ENCODE results near the gene THRB. TPM values are rescaled to one million over a fixed set of nuclear protein-coding genes. Genes with fewer than 3 reads are reported as not detected.

Gene THRB
- total RNA-seq, 4 donors from 2014 or later: 3.7 to 11.3 (median 6.1) TPM

- Histone ChIP-seq H3K36me3 (no peaks in the 10 kb centered on the region), H3K9me3 (no peaks in the 10 kb centered on the region), H3K4me1 (no peaks in the 10 kb centered on the region), H3K4me3 (no peak overlapping the region), H3K27ac (no peak overlapping the region), H3K27me3 (no peaks in the 10 kb centered on the region)
- DNase-seq: no peak
- TF ChIP-seq POLR2A (IDR thresholded peaks at IDR 0.05): no peak
- no peak for TF ChIP-seq CTCF (IDR thresholded peaks at IDR 0.05)
- intact Hi-C loops (cut with DNase I): no loop called here
Observed at GRCh38 chr3:24196526-24196925, 298.1 kb downstream of the THRB start.

DNA sequence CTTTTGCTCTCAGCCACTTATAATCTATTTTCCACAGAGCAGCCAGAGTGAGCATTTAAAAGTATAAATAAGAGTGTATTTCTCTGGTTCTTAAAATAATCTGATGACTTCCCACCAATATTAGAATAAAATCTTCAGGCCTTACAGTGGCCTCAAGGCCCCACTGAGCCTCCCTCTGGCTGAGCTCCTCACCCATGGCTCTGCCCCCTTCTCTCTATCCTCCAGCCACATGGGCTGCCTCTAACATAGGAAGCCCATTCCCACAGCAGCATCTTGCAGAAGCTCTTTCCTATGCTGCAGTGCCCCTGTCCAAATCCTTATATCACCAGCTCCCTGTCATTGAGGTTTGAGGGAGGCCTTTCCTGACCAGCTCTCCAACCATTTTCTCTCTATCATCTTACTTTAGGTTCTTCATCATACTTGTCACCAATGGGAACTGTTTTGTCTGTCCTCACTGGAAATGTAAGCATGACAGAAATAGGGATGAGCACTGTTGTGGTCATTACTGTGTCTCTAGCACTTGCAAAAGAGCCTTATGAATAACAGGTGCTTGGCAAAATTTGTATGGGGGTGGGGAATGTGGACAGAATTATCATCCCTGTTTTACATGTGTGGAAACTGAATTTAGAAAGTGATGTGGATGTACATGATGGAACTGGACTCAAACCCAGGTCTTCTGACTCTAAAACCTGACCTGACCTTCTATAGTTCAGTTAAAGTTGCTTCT is 299.0 kb downstream of the THRB start:
- Histone ChIP-seq H3K9me3 (no peaks in the 10 kb centered on the region), H3K4me3 (no peak overlapping the region), H3K4me1 (no peaks in the 10 kb centered on the region), H3K27ac (no peak overlapping the region), H3K36me3 (no peaks in the 10 kb centered on the region), H3K27me3 (no peaks in the 10 kb centered on the region)
- intact Hi-C loops (cut with DNase I): no loop called here
- TF ChIP-seq CTCF (IDR thresholded peaks at IDR 0.05) (no peak), POLR2A (IDR thresholded peaks at IDR 0.05) (no peak)
- DNase-seq: no peak

GRCh38 chr3:24192469-24193056 is 302.1 kb downstream of the THRB start:
- Histone ChIP-seq H3K9me3 (no peaks in the 10 kb centered on the region), H3K27ac (no peak overlapping the region), H3K4me1 (no peaks in the 10 kb centered on the region), H3K4me3 (no peak overlapping the region), H3K27me3 (no peaks in the 10 kb centered on the region), H3K36me3 (no peaks in the 10 kb centered on the region)
- intact Hi-C loops (cut with DNase I): no loop called here
- TF ChIP-seq CTCF (IDR thresholded peaks at IDR 0.05) (no peak), POLR2A (IDR thresholded peaks at IDR 0.05) (no peak)
- WGBS, 2 donors: 77 to 82% methylated on average over 3 of the region's 3 CpGs
- no peak for DNase-seq

- Histone ChIP-seq H3K27me3 (no peaks in the 10 kb centered on the region), H3K36me3 (no peaks in the 10 kb centered on the region), H3K4me3 (no peak overlapping the region), H3K4me1 (no peaks in the 10 kb centered on the region), H3K9me3 (no peaks in the 10 kb centered on the region), H3K27ac (no peak overlapping the region)
- TF ChIP-seq CTCF (IDR thresholded peaks at IDR 0.05) (no peak), POLR2A (IDR thresholded peaks at IDR 0.05) (no peak)
- intact Hi-C loops (cut with DNase I): no loop called here
- 80 to 82% methylated on average over 4 of the region's 4 CpGs for WGBS, 2 donors
- DNase-seq: no peak
Observed at GRCh38 chr3:24191801-24192403, 302.7 kb downstream of the THRB start.

- TF ChIP-seq POLR2A (IDR thresholded peaks at IDR 0.05) (no peak), CTCF (IDR thresholded peaks at IDR 0.05) (no peak)
- Histone ChIP-seq H3K27me3 (no peaks in the 10 kb centered on the region), H3K36me3 (no peaks in the 10 kb centered on the region), H3K27ac (no peak overlapping the region), H3K4me1 (peaks cover 0 to 8% (median 0%) of the 10 kb centered on the region in 3 donors), H3K4me3 (no peak overlapping the region), H3K9me3 (no peaks in the 10 kb centered on the region)
- intact Hi-C loops (cut with DNase I): no loop called here
- WGBS, 2 donors: 80 to 91% methylated on average over 8 of the region's 8 CpGs
- DNase-seq: no peak
Observed at GRCh38 chr3:24190256-24190655, 304.4 kb downstream of the THRB start.

Data from esophagus squamous epithelium (tissue), 5 donors.